HepG2 (cell line): ENCODE data around the gene FXYD5. TPM values are rescaled to one million over a fixed set of nuclear protein-coding genes. Genes with fewer than 3 reads are reported as not detected.
"Not testable (repeated sequence)": the region's sequence is repeated elsewhere in the genome, so short reads cannot be mapped to it uniquely, and the experiment has no call there.

Experiments used
- ATAC-seq: fragments of 200-7000 bp; cut with Tn5 transposase; 3 replicates; pipeline ENCODE4 v1.9.1; 2020; ENCODE audit warnings: mild to moderate bottlenecking, moderate library complexity
- BruUV-seq: library from RNA; stranded (reverse); fragments of 400-500 nt; replicated peaks from 2 replicates; lab custom pipeline; 2021; lab: Mats Ljungman, UMichigan
- CTCF ChIA-PET: fragments of 300-600 bp; formaldehyde crosslinking; extraction: SDS; loops from one replicate; lab custom pipeline; 2021; ENCODE audit warnings: low total read pairs, inconsistent platforms, low intra/inter-chr PET ratio; lab: Yijun Ruan, JAX
- POLR2A ChIA-PET: fragments of 350-600 bp; sonication (Branson Sonifier 250); formaldehyde crosslinking; loops from one replicate; lab custom pipeline; 2020; ENCODE audit warnings: antibody characterized with exemption, inconsistent platforms; lab: Yijun Ruan, JAX
- DNase-seq: peaks from one replicate; pipeline ENCODE4 v3.0.0-alpha.2; 2015; ENCODE audit warnings: low spot score
- FAIRE-seq: peaks from 3 replicates; lab custom pipeline; 2011; peaks lifted over from hg19 to GRCh38; lab: Jason Lieb, UNC
- H2AFZ ChIP-seq: one replicate; pipeline ENCODE4 v1.6.1; 2011; ENCODE audit warnings: low read length, inconsistent platforms
- H3K27ac ChIP-seq: fragments of 300-600 bp; 3 replicates; pipeline ENCODE4 v1.8.0; 2011; ENCODE audit warnings: mixed run types, mild to moderate bottlenecking, mixed read lengths, low read length, inconsistent platforms; ENCODE audit not compliant: insufficient read depth; ENCODE audit errors: extremely low read length
- H3K27me3 ChIP-seq, 2 experiments: fragments of 200-600 bp in 1 of 2; 2 replicates in 1 of 2; 3 replicates in 1 of 2; pipeline versions ENCODE4 v1.6.0 to v1.8.0; 2011; ENCODE audit warnings: low read length in 2 of 2, mild to moderate bottlenecking in 2 of 2, moderate library complexity in 2 of 2, inconsistent platforms in 1 of 2; ENCODE audit not compliant: insufficient read depth in 2 of 2, control insufficient read depth in 1 of 2
- H3K36me3 ChIP-seq, 2 experiments: fragments of 200-600 bp in 1 of 2; replicated peaks in 1 of 2; 2 replicates in 1 of 2; 3 replicates in 1 of 2; pipeline versions ENCODE4 v1.5.1 to v1.8.0; 2011; ENCODE audit warnings: low read length in 2 of 2, inconsistent platforms in 1 of 2; ENCODE audit not compliant: insufficient read depth in 2 of 2, control insufficient read depth in 1 of 2
- H3K4me1 ChIP-seq: 2 replicates; pipeline ENCODE4 v1.5.1; 2012; ENCODE audit warnings: low read length, inconsistent platforms; ENCODE audit not compliant: insufficient read depth
- H3K4me2 ChIP-seq: 2 replicates; pipeline ENCODE4 v1.6.0; 2011; ENCODE audit warnings: low read depth, low read length, inconsistent platforms
- H3K4me3 ChIP-seq, 3 experiments: fragments of 200-600 bp in 1 of 3; sonication (generic), shearing (Covaris generic) in 1 of 3; replicated peaks in 1 of 3; 2 replicates each; pipeline ENCODE4 v1.5.1; 2011 to 2016; ENCODE audit warnings: low read length in 3 of 3, inconsistent platforms in 2 of 3, low read depth in 2 of 3, mild to moderate bottlenecking in 2 of 3, control low read depth in 1 of 3, mixed read lengths in 1 of 3; ENCODE audit not compliant: insufficient read depth in 1 of 3
- H3K79me2 ChIP-seq: one replicate; pipeline ENCODE4 v1.6.1; 2011; ENCODE audit warnings: low read length, inconsistent platforms; ENCODE audit not compliant: insufficient read depth
- H3K9ac ChIP-seq: 2 replicates; pipeline ENCODE4 v1.6.0; 2011; ENCODE audit warnings: mild to moderate bottlenecking, low read depth, low read length, inconsistent platforms; ENCODE audit not compliant: insufficient read depth
- H3K9me3 ChIP-seq: 2 replicates; pipeline ENCODE4 v1.5.1; 2012; ENCODE audit warnings: mild to moderate bottlenecking, low read length
- H4K20me1 ChIP-seq: 2 replicates; pipeline ENCODE4 v1.6.0; 2011; ENCODE audit warnings: inconsistent platforms, mild to moderate bottlenecking, low read length, moderate library complexity; ENCODE audit not compliant: insufficient read depth
- ZBTB33 ChIP-seq: sonication (generic); formaldehyde crosslinking; IDR thresholded peaks from 2 replicates; pipeline ENCODE4 v1.4.0; 2020; ENCODE audit warnings: missing genetic modification reagents
- ZNF562 ChIP-seq: sonication (generic); formaldehyde crosslinking; IDR thresholded peaks from 2 replicates; pipeline ENCODE4 v1.8.0; 2022; ENCODE audit warnings: missing genetic modification reagents, borderline replicate concordance
- WGBS: methylation state at CpG from one replicate; pipeline ENCODE4 v1.1.6; 2017; ENCODE audit warnings: low lambda C conversion rate; 5-methylcytosine and 5-hydroxymethylcytosine counted together
- in situ Hi-C: cut with HindIII; loops from 2 replicates; pipeline ENCODE4 v1.10.0; 2017; ENCODE audit warnings: low pct_unique_long_range_greater_than_20kb; ENCODE audit not compliant: extremely low pct_ligation_motif_present
- intact Hi-C: fragments of 100-400 bp; cut with micrococcal nuclease; formaldehyde crosslinking; loops from one replicate; pipeline ENCODE4 v1.10.0; 2022; ENCODE audit not compliant: unreplicated experiment
- polyA plus RNA-seq, 8 experiments: library from polyadenylated mRNA; depleted of rRNA in 3 of 8; stranded (reverse) in 7 of 8; unstranded in 1 of 8; fragments of >200 nt; fragmentation: Illumina TruSeq in 4 of 8; extraction: Trizol in 4 of 8; gene quantifications; 2 replicates each; pipeline versions ENCODE4 v1.2.1 to v1.2.3, GENCODE V29; 2011 to 2016; ENCODE audit warnings: low read depth in 4 of 8, missing spikeins in 1 of 8, mixed read lengths in 1 of 8; ENCODE audit not compliant: insufficient read depth in 1 of 8
- total RNA-seq, 5 experiments: library from RNA; depleted of rRNA; stranded (reverse); fragments of >200 nt; fragmentation: Illumina TruSeq; extraction: Trizol; gene quantifications; 2 replicates each; pipeline ENCODE4 v1.2.3, GENCODE V29; 2016; ENCODE audit warnings: low read depth in 1 of 5

Gene FXYD5
- total and polyA plus RNA-seq, 2 of the 13 experiments (the other 11 are each of a cell fraction or from before 2014, with no cell fraction given), result 0.65 TPM; not detected in 1

- 0 out of 2 replicates have a peak, but pooled peaks cover 2% of the 10 kb centered on the region for H4K20me1 ChIP-seq
- no peaks in the 10 kb centered on the region for H3K36me3 ChIP-seq
- no peak for ATAC-seq
- peaks cover 12% of the 10 kb centered on the region for H3K4me1 ChIP-seq
- no peaks in the 10 kb centered on the region for H3K9me3 ChIP-seq
- 42% methylated on average over 20 of the region's 20 CpGs for WGBS
- ChIA-PET CTCF (no interaction called here), POLR2A (no interaction called here)
- DNase-seq, result no peak
- TF ChIP-seq ZBTB33 (peak; percentile 50; the same call in 1 of the 2 replicates), ZNF562 (CRISPR knock-in tag) (no peak)
- no peak overlapping the region for H3K27ac ChIP-seq
- H3K9ac ChIP-seq, result no peak overlapping the region
- in situ Hi-C loops (no loop called here), intact Hi-C loops (no loop called here)
- no TSS peak for BruUV-seq
- FAIRE-seq, result no peak
- H3K4me2 ChIP-seq, result no peak overlapping the region
- H3K27me3 ChIP-seq, result peaks cover 21 to 55% of the 10 kb centered on the region in 2 experiments; a peak in 4 of 5 replicates
- H3K4me3 ChIP-seq, result no peak overlapping the region
- no peaks in the 10 kb centered on the region for H3K79me2 ChIP-seq
- no peak overlapping the region for H2AFZ ChIP-seq
Observed at GRCh38 chr19:35151273-35152065, 3.1 kb upstream of the FXYD5 start.

DNA sequence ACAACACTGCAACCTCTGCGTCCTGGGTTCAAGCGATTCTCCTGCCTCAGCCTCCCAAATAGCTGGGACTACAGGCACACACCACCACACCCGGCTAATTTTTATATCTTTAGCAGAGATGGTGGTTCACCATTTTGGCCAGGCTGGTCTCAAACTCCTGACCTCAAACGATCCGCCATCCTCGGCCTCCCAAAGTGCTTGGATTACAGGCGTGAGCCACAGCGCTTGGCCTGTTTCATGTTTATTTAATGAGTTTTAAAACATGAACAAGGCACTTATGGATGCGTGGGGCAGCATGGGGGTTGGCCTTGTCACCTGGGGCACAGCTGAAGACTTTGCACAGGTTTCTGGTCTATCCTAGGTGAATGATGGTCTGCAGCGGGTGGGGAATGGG lies 1.4 kb upstream of the FXYD5 start:
- peaks cover 21 to 69% of the 10 kb centered on the region in 2 experiments; a peak in 4 of 5 replicates for H3K27me3 ChIP-seq
- BruUV-seq, POLR2A ChIA-PET, H3K79me2 ChIP-seq, DNase-seq, FAIRE-seq, H3K4me3 ChIP-seq, in situ Hi-C loops, H3K36me3 ChIP-seq, H3K9ac ChIP-seq, H4K20me1 ChIP-seq, H3K4me2 ChIP-seq, H3K9me3 ChIP-seq, ATAC-seq, H3K27ac ChIP-seq, H2AFZ ChIP-seq, CTCF ChIA-PET, intact Hi-C loops: not testable (repeated sequence)
- H3K4me1 ChIP-seq, result peaks cover 12% of the 10 kb centered on the region
- 51% methylated on average over 10 of the region's 10 CpGs for WGBS
